ENCODE data around the gene MYH4.

DNA sequence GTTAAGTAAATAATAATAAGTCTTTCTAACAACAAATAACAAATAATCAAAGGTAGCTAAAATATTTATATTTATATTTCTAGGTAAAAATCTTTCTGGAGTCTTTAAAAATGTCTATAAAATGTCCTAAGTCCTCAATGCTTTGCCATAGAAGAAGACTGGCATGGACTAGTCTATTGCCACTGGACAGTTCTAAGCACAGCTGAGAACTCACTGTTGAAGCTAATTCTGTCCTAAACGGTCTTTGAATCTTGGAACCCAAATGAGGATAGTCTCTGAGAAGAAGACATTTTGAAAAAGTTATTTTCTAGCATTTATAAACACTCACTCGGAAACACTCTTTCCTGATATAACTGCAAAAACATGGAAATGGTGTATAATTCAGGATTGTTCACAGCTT lies 48.1 kb downstream of the MYH4 start:
- TF ChIP-seq, protein P1, sequence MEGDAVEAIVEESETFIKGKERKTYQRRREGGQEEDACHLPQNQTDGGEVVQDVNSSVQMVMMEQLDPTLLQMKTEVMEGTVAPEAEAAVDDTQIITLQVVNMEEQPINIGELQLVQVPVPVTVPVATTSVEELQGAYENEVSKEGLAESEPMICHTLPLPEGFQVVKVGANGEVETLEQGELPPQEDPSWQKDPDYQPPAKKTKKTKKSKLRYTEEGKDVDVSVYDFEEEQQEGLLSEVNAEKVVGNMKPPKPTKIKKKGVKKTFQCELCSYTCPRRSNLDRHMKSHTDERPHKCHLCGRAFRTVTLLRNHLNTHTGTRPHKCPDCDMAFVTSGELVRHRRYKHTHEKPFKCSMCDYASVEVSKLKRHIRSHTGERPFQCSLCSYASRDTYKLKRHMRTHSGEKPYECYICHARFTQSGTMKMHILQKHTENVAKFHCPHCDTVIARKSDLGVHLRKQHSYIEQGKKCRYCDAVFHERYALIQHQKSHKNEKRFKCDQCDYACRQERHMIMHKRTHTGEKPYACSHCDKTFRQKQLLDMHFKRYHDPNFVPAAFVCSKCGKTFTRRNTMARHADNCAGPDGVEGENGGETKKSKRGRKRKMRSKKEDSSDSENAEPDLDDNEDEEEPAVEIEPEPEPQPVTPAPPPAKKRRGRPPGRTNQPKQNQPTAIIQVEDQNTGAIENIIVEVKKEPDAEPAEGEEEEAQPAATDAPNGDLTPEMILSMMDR (conservative IDR thresholded peaks at IDR 0.05; ENCODE audit: low read length) = no peak
- no peak for TF ChIP-seq EZH2phosphoT487 (IDR thresholded peaks at IDR 0.05; ENCODE audit: borderline replicate concordance, low read depth, low read length)
